Gastrocnemius medialis (tissue), 4 donors: ENCODE measurements around the gene GXYLT1.

Experiments used
- POLR2A ChIP-seq, 2 donors: fragments of 450-650 bp; IDR thresholded peaks; one replicate each; pipeline ENCODE4 v1.6.1; 2017; ENCODE audit warnings: antibody characterized with exemption in 2 of 2, mild to moderate bottlenecking in 2 of 2, moderate library complexity in 2 of 2
- TF ChIP-seq, protein P1 (sequence below), 5 experiments: fragments of 450-650 bp in 3 of 5; fragments of 200-600 bp in 2 of 5; sonication (generic) in 2 of 5; IDR thresholded peaks in 4 of 5; conservative IDR thresholded peaks in 1 of 5; 1 replicate in 4 of 5; 2 replicates in 1 of 5; pipeline ENCODE4 v1.5.1; 2016 to 2019; ENCODE audit warnings: antibody characterized with exemption in 5 of 5, mild to moderate bottlenecking in 3 of 5, moderate library complexity in 3 of 5

- TF ChIP-seq, protein P1, sequence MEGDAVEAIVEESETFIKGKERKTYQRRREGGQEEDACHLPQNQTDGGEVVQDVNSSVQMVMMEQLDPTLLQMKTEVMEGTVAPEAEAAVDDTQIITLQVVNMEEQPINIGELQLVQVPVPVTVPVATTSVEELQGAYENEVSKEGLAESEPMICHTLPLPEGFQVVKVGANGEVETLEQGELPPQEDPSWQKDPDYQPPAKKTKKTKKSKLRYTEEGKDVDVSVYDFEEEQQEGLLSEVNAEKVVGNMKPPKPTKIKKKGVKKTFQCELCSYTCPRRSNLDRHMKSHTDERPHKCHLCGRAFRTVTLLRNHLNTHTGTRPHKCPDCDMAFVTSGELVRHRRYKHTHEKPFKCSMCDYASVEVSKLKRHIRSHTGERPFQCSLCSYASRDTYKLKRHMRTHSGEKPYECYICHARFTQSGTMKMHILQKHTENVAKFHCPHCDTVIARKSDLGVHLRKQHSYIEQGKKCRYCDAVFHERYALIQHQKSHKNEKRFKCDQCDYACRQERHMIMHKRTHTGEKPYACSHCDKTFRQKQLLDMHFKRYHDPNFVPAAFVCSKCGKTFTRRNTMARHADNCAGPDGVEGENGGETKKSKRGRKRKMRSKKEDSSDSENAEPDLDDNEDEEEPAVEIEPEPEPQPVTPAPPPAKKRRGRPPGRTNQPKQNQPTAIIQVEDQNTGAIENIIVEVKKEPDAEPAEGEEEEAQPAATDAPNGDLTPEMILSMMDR (IDR thresholded peaks at IDR 0.05 in 4 of 5, conservative IDR thresholded peaks at IDR 0.05 in 1 of 5), result no peak
- no peak for TF ChIP-seq POLR2A (IDR thresholded peaks at IDR 0.05)
These were observed 85.5 kb downstream of the GXYLT1 start for GRCh38 chr12:42059127-42059526.
